NCI-H2196 (cell line): Measurements from ENCODE around the gene COL1A2.

ENCODE experiments used
- DNase-seq: peaks from one replicate; lab custom pipeline; 2025; ENCODE audit not compliant: unreplicated experiment; lab: John Stamatoyannopoulos, UW

COL1A2 gene

GRCh38 chr7:94432281-94432670 is 37.6 kb downstream of the COL1A2 start:
- no peak for DNase-seq

- no peak for DNase-seq
Observed at GRCh38 chr7:94432817-94433216, 38.1 kb downstream of the COL1A2 start.

- no peak for DNase-seq
Observed at GRCh38 chr7:94433224-94433623, 38.5 kb downstream of the COL1A2 start.

- no peak for DNase-seq
Observed at GRCh38 chr7:94434042-94434441, 39.3 kb downstream of the COL1A2 start.

GRCh38 chr7:94436018-94436604 is 41.4 kb downstream of the COL1A2 start:
- DNase-seq, result no peak

GRCh38 chr7:94436700-94437099 is 42.0 kb downstream of the COL1A2 start:
- no peak for DNase-seq

- no peak for DNase-seq
Observed at GRCh38 chr7:94439893-94440381, 45.2 kb downstream of the COL1A2 start.

GRCh38 chr7:94440451-94441039 is 45.9 kb downstream of the COL1A2 start:
- no peak for DNase-seq

GRCh38 chr7:94441138-94441537 is 46.4 kb downstream of the COL1A2 start:
- DNase-seq, result no peak

GRCh38 chr7:94442639-94443038 is 47.9 kb downstream of the COL1A2 start:
- DNase-seq, result no peak

- DNase-seq, result no peak
Observed at GRCh38 chr7:94444813-94445212, 50.1 kb downstream of the COL1A2 start.

- DNase-seq, result no peak
Observed at GRCh38 chr7:94445696-94446194, 51.0 kb downstream of the COL1A2 start.

GRCh38 chr7:94446308-94446707 is 51.6 kb downstream of the COL1A2 start:
- DNase-seq, result no peak

GRCh38 chr7:94449151-94449725 is 54.5 kb downstream of the COL1A2 start:
- DNase-seq, result peak; percentile 45

GRCh38 chr7:94450044-94450697 is 55.5 kb downstream of the COL1A2 start:
- no peak for DNase-seq

- DNase-seq, result no peak
Observed at GRCh38 chr7:94451187-94451586, 56.5 kb downstream of the COL1A2 start.

GRCh38 chr7:94452239-94452638 is 57.5 kb downstream of the COL1A2 start:
- peak; percentile 88 for DNase-seq

GRCh38 chr7:94453898-94454297 is 59.2 kb downstream of the COL1A2 start:
- DNase-seq, result no peak

- no peak for DNase-seq
Observed at GRCh38 chr7:94458041-94458440, 63.3 kb downstream of the COL1A2 start.

- no peak for DNase-seq
Observed at GRCh38 chr7:94466516-94466915, 71.8 kb downstream of the COL1A2 start.

- DNase-seq, result no peak
Observed at GRCh38 chr7:94471604-94472003, 76.9 kb downstream of the COL1A2 start.

GRCh38 chr7:94472608-94473007 is 77.9 kb downstream of the COL1A2 start:
- no peak for DNase-seq
